Endothelial cell of hepatic sinusoid (primary cell): ENCODE results near the gene EN1.

Experiments
- in situ Hi-C: cut with HindIII; loops from 2 replicates; pipeline ENCODE4 v1.10.0; 2017; ENCODE audit warnings: low sequenced_read_pairs

The EN1 gene

DNA sequence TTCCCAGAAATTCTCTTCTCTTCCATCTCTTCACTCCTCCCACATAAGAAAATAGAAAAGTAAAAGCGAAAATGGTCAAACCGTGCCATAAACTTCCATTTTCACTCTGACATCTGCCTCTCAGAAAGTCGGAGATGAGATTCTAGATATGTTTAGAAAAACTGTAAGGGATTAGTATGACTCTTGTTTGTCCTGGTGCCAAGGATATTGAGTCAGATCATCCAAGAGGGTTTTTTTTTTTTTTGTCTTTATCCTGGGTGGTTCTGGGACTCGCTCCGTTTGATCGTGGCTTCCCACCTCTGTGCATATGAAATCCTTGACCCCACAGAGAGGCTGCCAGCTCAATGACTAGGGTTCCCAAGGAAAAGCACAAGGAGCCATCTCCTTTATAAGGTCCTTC lies 17.3 kb downstream of the EN1 start:
- in situ Hi-C loops: no loop called here

DNA sequence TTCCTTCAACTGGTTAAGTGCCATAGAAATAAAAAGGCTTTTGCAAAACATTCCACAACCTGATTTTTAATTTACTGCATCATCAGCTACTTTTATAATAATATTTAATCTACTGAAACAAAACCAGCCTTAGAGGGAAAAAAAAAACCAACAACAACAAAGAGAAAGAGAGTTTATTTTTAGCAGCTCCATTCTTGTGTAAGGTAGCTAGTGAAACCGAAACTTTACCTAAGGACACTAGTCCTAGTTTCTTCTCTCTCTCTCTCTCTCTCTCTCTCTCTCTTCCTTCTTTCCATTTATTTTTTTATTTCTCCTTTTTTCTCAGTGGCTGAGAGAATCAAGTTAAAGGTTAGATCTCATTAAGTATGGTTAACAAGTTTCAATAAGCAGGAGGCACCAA lies 21.4 kb downstream of the EN1 start:
- in situ Hi-C loops: no loop called here

DNA sequence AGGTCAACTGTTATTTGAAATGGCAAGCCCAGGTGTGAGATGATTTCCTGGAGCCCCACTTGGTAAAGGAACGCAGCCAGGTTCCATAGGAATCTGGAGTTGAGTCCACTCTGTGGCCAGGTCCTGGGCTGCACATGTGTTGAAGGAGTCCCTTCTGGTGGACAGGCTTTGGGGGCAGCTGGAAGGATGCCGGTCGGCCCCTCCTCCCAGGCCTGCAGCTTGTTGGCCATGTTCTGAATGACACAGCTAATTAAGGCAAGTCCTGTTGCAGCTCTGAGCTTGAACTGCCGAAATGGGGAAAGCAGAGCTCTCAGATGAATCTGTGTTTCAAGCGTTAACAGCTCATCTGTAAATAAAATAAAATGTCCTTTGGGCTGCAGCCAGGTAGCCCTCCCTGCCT lies 23.8 kb downstream of the EN1 start:
- in situ Hi-C loops: no loop called here

DNA sequence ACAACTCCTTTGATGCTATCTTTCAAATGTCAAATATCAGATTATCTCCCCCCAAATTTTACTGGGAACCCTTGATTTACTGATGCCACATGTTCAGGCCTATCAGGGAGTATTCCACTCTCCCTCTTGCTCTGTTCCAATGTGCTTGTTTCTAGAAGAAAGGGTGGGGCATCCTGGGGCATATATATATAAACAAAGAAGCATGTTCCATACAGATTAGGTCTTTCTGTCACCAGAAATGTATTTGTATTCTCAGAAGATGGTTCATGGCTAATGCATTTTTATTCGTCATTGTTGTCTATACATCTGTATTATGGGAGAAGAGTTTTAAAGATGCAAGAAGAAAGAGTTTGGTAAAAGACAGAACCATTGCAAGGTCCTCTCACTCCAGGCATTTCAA lies 24.9 kb downstream of the EN1 start:
- in situ Hi-C loops: no loop called here

DNA sequence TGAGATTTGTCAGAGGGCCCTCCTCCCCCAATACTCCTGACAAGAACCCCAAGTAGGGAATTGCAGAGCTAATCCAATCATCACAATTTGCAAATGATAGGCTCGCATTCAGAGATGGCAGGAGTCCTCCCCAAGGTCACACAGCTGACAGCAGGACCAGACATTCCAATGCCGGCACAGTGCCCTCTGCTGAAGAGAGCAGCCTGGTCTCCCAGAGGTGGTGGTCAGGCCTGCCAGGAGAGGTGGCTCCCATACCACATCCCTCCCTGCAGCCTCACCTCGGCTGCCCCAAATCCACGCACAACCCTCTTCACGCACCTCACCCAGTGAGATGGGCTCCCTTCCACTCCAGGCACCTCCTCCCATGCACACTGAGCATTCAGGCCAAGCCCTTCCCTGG lies 25.4 kb downstream of the EN1 start:
- in situ Hi-C loops: no loop called here

DNA sequence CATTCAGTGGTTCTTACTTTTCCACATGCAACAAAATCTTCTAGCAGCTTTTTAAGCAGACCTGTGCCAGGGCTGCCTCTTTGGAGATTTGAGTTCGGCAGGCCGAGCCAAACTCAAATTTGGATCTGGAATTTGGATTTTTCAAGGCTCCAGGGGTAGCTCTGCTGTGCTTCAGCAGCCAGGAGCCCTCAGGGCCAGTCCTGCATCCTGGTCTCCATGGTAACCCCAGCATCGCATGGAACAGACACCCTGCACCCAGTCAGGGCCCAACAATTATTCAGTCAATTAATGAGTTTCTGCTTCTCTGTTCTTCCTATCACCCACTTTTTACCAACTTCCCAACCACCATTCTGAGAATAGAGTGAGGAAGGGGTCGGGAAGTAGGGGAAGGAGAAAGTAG lies 30.0 kb downstream of the EN1 start:
- in situ Hi-C loops: no loop called here

DNA sequence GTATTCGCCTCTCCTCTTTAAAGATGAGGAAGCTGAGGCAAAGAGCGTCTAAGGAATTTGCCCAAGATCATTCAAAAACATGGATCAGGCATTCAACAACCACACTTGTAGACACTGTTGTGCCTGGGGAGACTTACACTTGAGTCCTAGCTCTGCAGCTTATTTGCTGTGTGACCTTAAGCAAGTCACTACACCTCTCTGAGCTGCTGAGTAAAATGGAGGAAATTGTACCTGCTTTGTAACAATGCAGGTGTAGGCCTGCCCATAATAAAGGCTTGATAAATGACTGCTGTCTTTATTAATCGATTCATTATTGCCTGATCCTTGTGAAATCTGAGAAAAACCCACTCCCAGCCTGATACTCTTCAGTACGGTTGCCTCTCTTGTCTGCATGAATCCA lies 30.8 kb downstream of the EN1 start:
- in situ Hi-C loops: no loop called here

DNA sequence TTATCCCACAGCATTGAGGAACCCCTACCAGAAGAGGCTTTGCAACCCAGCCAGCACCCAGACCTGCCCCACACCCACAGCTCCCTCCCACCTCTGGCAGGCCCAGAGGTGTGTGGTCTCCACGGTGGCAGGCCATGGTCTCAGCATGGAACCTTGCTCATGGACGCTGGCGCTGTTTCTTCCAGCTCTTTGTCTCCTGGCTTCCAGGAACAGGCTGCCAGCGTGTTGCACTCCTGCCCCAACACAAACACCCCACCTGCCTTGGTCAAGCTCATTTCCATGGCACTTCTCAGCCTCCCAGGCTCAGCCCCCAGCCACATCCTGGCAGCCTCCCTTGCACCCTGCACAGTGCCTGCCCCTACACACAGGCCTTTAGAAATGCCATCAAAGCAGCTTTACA lies 31.7 kb downstream of the EN1 start:
- in situ Hi-C loops: no loop called here

DNA sequence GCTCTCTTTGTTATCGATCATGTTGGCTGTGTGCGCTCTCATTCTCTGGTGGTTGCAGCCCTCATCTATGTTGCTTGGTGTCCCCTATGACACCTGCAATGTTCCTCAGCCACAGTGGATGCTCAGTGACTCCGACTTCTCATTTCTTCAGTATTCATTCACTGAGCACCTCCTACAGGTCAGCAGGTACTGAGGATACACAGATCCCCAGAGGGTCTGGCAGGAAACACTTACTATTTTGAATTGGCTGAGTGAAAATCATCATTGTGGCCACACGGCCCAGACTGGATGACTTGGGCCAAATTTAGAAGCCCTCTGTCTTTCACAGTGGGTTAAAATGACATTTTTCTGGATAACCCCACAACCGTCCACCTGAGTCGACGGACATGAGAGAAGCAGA lies 32.1 kb downstream of the EN1 start:
- in situ Hi-C loops: no loop called here

DNA sequence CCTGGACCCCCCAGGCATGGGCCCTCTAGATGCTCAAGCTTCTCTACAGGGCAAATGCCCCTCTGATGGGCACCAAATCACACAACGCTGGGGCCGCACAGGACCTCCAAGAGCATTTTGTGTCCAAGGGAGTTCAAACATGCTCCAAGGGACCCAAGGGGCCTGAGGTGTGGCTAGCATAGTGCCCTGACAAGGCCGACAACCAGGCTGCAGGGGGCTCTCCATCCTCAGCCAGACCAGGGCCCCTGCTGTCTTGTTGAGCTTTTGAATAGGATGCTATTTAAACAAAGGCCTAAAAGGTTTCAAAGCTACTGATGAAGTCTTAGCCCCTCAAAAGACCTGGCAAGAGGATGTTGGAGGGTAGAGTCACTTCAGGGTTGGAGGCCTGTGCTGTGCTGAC lies 33.1 kb downstream of the EN1 start:
- in situ Hi-C loops: no loop called here

DNA sequence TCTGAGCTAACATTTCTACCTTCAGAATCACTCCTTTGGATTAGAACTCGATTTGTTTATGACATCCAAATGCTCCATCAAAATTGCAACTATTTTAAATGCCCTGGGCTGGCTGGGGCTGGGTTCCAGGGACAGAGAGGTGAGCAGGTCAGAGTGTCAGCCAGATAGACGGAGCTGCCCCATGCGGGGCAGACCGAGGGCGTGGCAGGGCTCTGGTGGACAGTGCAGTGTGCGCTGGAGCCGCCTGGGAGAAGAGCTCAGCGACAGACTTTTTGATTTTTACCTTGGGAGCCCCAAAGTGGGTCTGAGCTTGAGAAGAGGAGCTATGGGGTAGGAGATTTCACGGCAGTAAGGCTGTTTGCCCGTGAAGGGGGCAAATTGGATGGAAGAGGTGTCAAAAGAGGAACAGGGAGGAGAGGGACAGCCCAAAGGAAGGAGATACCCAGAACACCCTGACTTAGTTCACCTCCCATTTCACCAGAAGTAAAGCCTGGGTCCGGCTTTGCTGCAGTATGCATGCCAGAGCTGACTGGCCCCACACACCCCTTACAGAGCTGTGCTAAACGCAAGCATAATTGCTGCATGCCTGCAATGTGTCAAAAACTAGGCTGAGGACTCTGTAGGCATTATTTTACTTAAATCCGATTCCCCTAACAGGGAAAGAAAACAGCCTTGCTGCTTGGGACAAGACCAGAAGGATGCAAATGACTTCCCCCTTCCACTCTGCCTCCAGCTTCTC lies 33.7 kb downstream of the EN1 start:
- in situ Hi-C loops: no loop called here

DNA sequence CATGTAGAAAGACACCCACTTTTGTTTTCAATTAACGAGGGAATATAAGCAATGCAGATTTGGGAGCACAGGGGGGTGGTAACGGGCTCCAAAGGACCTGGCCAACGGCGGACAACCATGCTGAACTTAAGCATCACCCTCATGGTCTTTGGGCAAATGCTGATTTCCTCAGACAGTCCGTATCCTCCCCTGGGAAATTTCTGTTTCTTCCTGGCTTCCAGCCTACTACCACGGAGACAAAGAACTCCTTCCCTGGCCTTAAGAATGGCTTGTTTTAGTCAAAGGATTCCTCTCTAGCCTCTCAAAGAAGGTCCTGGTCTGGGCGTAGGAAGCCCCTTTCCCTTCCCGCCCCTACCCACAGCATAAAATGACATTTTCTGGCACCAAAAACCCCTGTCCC lies 34.3 kb downstream of the EN1 start:
- in situ Hi-C loops: no loop called here

DNA sequence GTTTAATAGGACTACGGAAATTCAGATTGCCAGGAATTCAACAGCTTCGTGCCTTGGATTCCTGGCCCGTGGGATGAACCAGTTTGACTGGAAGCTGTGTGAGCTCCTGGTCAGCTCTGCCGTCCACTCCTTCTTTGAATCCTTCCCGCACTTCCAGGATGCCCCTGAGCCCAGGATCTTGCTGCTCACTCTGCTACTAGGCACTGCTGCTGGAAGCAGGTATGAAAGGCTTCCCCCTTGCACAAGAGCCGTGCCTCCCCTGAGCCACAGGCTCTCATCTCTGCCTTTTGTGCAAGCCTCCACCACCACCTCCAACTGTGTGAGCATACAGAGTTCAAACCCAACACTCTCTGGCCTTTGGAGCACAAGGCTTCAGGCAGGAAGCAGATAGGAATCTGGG lies 34.9 kb downstream of the EN1 start:
- in situ Hi-C loops: no loop called here

DNA sequence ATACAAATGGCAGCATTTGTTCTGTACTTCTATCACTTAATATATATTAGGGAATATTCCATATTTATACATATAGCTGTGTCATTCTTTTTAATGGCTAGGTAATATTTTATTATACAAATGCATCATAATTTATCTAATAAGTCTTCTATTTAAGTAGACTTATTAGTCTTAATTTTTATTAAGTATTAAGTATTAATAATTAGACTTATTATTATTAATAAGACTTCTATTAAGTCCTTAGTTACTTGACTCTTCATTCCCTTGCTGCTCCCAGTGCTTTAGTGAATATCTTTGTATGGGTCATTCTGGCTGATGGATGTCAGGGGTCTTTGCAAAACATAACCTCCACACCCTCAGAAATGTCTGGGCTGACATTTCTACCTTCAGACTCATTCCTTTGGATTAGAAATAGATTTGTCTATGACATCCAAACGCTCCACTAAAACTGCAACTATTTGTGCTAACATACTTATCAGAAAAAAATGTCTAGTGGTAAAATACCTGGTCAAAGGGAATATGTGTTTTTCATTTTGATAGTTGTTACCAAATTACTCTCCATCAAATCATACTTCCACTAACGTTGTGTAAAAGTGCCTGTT lies 35.8 kb downstream of the EN1 start:
- in situ Hi-C loops: no loop called here

DNA sequence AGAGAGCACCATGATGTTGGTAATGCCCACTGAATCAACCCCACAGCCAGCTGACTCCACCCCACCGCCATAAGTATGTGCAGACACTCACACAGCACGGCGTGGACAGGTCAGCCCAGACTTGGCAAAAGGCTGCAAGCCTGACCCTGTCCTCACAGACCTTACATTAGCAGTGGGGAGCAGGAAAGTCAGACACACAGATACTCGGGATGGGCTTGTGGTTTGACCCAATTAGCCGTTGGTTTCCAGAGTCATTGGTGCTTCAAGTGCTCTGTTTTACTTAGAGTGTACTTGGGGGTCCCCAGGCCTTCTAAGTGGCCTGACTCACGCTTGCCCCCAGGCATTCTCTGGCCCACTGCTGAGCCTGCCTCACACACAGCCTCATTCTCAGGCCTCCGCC lies 36.7 kb downstream of the EN1 start:
- in situ Hi-C loops: no loop called here

DNA sequence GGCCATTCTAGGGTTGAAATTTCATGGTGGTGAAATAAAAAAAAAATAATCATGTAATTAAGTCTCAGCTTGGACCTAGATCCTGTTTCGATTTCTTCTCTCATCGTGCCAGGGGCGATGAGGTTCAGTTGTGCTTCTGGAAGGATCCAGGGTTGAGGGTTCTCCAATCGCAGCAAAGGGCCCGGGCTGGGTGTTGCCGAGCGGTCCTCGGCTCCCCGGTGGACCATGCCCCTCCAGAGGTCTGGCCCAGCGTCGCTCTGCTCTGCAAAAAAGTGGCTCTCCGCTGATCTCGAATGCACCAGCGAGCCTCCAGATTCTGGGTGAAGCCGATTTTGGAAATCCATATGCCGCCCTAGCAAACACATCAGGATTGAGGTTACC lies 39.0 kb downstream of the EN1 start:
- in situ Hi-C loops: no loop called here

DNA sequence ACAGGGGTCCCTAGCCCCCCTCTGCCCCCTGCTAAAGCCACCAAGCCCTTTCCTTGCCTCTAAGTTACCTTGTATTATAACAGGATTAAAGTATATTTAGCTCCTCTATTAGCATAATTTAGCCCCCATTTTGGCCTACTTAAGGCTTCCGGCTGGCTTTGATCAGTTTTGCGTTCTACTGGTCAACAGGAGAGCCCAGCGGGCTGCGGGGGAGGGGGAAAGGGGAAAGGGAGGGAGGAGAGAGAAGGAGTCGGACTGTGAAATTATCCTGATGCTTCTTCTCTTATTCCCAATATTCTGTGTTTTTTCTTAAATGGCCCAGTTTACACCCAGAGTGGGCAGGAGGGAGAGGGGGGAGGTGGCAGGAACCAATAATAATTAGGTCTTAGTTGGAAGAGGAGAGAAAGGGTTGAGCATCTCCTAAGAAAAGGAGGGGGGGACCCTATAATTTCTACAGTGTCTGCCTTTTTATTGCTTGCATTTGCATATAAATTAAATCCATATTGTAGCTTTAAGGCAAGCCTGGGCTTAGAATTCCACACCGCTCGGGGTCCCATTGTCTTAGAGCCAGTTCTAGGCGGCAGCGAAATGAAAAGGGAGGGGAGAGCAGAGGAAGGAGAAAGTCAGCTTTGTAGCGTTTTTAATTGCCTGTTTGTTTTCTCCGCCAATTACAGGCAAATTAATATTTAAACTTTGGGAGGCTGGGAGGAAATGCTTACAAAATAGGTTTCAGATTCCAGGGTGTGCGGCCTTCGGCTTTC lies 39.6 kb downstream of the EN1 start:
- in situ Hi-C loops: no loop called here

DNA sequence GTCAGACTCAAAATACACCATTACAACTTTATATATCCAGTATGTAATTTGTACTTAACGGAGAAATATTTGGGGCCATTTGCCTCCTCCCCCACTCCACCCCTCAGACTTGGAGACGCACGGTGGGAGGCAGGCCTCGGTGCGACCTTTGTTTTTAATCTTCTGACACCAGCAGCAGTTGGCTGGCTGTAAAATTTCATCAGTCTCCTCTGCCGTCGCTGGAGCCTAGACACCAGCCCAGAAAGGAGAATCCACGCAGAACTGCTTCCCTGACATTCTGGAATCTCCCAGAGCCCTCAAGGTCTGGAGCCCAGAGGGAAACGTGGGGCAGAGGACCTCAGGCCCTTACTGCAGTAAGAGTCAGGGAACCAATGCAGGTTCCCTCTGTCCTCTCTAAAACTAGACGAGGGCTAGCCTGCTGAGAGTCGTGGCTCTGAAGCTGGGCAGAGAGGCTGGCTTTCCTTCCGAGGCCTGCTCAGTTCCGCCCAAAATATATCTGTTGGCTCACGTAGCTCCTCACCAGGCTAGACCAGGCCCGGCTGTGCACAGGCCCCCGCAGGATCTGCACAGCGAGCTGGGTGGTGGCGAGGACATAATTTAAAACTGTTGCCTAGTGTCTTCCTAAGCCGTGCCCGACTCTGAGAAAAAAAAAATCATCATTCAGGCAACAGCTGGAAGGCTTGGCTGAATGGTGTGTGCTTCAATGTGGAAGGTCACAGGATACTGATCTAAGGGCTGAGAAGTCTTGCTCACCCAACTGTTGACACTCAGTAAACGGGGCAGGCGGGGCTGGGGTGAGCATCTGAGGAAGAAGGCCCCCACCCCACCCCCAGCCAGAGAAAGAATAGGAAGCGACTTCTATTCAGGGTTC lies 40.4 kb downstream of the EN1 start:
- in situ Hi-C loops: no loop called here

DNA sequence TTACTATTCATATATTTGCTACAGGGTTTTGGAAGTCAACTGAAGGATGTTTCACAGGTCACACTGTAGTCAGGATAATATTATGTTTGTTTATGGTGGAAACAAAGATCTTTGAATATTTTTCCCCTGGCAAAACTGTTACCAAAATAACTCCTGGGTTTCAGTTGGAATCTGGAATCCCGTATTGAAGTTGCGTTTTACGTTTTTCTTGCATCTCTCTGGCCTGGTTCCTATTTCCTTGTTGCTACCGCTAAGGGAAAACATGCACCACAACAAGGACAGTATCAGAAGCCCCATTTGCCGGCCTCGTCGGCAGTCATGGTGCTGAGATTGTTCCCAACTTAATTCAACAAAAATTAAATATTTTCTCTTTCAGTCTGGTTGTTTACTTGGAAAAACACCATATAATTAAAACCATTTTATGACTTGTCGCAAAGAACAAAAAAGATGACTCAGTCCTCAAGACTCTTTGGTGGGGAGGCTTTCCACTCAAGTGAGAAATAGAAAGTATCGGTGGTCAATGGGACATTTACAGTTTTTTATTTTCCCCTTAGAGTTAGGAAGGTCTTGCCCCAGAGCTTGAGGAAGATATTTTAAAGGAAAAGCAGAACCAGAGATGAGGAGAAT lies 42.3 kb downstream of the EN1 start:
- in situ Hi-C loops: no loop called here

DNA sequence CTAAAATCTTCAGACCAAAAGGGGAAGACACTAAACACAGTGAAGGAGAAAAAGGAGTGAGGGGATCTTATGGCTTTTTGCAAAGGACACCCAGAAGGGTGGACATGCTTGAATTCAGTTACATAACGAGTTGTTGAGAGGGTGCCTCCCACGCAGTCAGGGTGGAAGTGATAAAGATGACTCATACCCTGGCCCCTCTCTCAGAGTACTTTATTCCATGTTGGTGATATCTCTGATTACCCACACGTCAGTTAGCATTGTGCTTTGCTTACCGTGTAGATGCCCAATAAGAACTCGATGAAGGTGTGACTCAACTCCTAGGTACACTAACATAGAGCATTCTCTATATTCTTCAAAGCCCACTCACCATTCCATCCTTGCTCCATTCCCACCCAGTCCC lies 44.4 kb downstream of the EN1 start:
- in situ Hi-C loops: no loop called here

DNA sequence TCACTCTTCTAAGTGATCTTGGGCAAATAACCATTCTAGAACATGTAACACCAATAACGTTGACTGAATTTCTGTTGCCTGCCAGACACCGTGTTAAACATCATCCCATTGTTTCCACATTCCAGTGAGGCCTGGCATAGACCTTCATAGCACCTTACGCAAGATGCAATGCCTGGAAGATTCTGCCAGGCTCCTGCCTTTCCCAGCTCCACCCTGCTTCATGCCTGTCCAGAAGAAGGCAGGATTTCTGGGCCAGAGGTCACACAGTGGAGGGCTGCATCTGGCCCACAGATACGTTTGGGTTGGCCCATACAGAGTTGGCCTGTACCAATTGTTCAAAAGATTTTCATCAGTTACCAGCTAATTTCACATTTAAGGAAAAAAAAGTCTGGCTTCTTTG lies 46.3 kb downstream of the EN1 start:
- in situ Hi-C loops: no loop called here
